Islet precursor cell (in vitro differentiated cells): ENCODE data around the gene SCUBE2.
"Not testable (repeated sequence)": the region's sequence is repeated elsewhere in the genome, so short reads cannot be mapped to it uniquely, and the experiment has no call there.

Source experiments
- DNase-seq: peaks from one replicate; pipeline ENCODE4 v3.0.0-alpha.2; 2018

The SCUBE2 gene

GRCh38 chr11:9039863-9040262 is 51.5 kb downstream of the SCUBE2 start:
- peak; percentile 31 for DNase-seq

DNA sequence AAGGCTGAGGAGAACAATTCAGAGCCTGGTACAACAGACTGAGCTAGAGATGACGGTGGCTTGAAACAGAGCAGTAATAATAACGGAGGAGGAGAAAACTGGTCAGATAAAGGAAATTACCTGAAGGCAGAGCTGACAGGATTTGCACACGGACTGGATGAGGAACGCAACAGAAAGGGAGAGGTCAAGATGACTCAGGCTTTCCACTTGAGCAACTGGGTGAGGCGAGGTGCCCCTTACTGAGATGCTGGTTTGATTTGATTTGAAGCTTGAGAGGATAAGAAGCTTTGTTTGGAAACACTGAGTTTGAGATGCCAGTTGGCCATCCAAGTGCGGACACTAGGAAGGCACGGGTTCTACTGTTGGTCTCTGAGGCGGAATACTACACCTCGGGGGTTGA is 52.2 kb downstream of the SCUBE2 start:
- peak; percentile 24 for DNase-seq

DNA sequence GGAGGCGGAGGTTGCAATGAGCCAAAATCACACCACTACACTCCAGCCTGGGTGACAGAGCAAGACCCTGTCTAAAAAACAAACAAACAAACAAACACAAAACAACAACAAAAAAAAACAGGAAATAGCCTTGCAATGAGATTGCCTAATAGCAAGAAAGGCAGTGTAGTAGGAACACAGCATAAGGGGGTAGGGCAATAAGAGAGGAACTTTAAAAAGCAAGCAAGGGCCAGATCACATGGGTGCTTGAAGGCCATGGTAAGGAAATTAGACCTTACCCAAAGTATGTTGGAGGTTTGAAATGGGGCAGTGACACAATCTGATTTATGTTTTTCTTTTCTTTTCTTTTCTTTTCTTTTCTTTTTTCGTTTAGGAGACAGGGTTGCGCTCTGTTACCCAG is 52.9 kb downstream of the SCUBE2 start:
- DNase-seq, result no peak

DNA sequence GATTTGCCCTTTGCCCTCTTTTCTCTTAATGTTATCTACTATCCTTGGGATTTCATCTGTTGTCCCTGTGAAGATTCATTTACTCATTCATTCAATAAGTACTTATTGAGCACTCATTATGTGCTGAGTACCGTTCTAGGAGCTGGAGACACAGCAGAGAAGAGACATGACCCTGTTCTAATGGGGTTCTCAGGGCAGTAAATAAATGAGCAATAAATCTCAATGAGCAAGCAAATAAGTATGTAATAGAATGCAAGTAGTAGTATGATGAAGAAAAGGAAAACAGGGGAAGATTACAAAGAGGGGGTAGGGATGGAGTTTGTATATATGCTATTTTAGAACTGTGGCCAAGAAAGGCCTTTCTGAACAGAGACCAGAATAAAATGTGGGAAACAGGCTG is 53.4 kb downstream of the SCUBE2 start:
- DNase-seq, result no peak

- peak; percentile 36 for DNase-seq
Measured at GRCh38 chr11:9037046-9037780, 54.2 kb downstream of the SCUBE2 start.

DNA sequence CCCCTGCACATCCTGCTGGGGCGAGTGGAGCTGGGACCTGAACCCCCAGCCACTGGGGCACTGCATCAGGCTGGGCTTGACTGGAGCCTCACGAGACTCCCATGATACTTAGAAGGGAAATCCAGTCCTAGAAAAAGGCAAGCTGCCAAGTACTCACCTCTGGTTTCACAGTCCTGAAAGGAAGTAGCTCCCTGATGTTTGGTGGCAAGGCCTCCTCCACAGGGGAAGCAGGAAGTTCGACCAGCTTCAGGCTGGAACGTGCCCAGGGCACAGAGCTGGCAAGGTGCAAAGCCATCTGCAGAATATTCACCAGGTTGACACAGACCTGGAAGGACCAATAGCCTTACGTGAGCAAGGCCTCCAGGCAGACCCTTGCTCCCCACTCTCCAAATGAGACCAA is 60.8 kb downstream of the SCUBE2 start:
- peak; percentile 23 for DNase-seq

GRCh38 chr11:9029422-9029821 is 62.0 kb downstream of the SCUBE2 start:
- peak; percentile 65 for DNase-seq

- no peak for DNase-seq
Measured at GRCh38 chr11:9028581-9028980, 62.8 kb downstream of the SCUBE2 start.

GRCh38 chr11:9025101-9025850 is 66.1 kb downstream of the SCUBE2 start:
- peak; percentile 17 for DNase-seq

GRCh38 chr11:9022961-9023680 is 68.3 kb downstream of the SCUBE2 start:
- DNase-seq, result no peak

DNA sequence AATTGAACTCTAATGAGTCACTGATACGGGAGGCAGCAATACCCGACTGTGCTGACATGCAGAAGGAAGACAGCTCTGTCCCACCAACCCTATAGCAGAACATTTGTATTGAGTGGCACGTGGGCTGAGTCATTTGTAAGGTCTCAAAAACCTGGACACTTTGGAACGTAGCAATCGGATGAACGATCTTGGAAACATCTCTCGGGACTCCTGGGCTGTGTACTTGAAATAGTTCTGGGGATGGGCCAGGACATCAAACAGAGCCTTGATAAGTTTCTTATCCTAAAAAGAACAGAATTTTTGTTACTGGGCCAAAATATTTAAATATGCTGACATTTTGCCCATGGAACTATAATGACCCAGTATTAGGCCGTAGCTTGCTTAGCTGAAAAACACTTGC is 70.5 kb downstream of the SCUBE2 start:
- DNase-seq, result no peak

DNA sequence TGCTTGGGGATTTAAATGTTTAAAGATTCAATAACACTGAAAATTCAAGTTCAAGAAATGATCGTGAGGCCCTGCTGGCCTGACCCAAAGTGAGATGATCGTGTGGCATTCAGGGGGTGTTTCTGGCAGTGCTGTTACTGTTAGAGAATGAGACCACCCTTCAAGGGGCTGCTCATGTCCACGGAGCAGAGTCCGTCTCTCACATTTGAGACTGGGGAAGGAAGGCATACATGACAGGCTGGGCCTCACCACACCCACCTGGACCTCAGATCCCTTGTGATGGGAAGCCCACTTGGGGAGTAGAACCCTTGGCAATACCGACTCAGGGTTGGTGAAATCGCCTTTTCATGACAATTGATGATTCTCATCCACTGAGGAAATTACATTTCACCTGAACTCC is 71.5 kb downstream of the SCUBE2 start:
- DNase-seq, result no peak

GRCh38 chr11:9017773-9018172 is 73.6 kb downstream of the SCUBE2 start:
- no peak for DNase-seq

DNA sequence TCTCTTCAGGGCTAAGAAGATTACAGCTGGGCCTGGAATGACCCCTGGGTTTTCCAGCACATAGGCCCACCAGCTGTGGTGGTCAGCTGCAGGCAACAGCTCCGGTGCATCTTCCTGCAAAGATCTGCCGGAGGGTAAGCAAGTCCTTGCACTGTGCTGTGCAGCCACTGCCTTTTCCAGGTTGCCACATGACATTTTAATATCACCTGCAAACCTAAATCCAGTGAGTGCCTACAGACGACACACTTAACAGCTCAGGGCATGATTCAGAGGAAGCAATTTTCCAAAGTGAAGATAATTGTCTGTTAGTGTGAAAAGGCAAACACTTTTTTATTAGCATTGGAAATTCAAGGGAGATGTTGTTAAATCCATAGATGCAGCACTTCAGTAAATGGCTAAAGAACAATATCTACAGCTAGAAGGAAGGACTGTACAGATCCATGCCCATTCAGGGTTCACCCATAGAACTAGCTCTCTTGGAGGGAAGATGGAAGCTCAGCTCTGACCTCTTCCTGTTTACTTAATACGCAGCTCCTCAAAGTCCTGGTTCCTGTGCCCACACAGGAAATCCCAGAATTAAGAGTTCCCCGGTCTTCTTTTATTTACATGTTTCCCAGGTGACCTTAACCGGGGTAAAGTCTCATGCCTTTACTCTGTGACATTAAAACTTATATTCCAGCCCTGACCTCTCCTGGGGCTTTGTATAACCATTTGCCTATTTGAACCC is 74.3 kb downstream of the SCUBE2 start:
- DNase-seq, result no peak

DNA sequence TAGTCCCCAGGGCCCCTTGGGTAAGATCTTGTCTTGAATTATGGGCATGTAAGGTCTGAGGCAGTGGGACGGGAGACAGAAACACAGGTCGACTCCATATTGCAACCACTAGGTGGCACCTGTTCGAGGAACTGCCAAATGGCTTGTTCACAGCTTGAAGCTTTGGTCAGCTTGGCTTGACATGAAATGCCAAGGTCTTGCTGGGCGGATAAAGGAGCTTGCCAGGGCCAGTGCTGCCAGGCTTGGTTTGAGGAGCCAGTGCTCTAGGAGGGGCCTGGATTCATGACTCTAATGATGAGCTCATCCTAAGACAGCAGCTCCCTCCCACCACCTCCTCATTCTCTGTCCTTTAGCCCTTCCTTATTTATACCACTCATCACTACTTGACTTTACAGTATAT is 75.7 kb downstream of the SCUBE2 start:
- peak; percentile 87 for DNase-seq

DNA sequence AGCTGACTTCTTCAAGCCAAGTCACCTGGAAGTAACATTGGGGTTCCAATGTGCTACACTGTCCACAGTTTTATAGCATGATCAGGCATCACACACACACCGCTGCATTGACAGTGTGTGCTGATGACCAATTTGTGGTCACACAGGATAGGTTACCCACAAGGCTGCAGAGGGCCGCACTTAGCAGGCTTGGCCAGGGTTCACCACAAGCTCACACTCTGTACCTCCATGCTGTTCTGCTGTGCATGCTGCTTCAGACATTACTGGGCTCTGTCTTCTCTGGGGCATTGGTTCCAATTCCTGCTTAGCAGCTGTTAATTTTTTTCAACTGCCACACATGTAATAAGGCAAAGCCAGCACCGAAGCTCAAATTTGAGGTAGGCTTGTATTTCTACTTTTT is 76.6 kb downstream of the SCUBE2 start:
- DNase-seq, result no peak

GRCh38 chr11:9013373-9013772 is 78.0 kb downstream of the SCUBE2 start:
- DNase-seq, result no peak

GRCh38 chr11:9009538-9009937 is 81.9 kb downstream of the SCUBE2 start:
- not testable (repeated sequence) for DNase-seq

DNA sequence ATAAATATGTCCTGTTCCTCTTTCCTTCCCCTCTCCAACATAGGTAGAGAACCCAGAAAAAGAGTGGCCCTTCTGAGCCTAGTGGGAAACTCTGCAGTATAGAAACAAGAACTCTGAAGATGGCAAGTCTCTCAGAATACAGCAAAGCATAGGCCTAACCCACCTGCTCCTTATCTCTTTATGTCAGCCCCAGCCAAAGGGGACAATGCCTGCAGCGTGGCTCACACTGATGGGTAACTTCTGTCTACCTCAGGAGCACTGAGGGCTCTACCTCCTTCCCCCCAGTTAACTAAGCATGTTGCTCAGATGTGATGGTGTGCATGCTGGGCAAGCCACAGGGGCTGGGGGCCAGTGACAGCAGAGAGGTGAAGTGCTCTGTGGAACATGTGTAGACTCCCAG is 82.7 kb downstream of the SCUBE2 start:
- DNase-seq, result no peak

GRCh38 chr11:9008011-9008550 is 83.3 kb downstream of the SCUBE2 start:
- no peak for DNase-seq

DNA sequence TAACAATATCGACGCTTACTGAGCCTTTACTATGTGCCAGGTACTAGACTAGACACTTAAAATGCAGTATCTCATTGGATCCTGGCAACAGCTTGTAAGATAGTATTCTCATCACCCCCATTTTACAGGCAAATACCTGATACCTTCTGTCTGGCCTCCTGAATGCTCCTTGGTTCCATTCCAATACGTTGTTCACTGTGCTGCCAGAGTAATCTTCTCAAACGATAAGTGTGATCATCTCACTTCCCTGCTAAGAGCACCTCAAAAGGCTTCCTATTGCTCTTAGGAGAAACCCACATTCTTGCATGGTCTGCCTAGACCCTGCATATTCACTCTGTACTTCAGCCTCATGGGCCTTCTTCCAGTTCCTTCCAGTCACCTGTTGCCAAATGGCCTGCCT is 86.3 kb downstream of the SCUBE2 start:
- no peak for DNase-seq

DNA sequence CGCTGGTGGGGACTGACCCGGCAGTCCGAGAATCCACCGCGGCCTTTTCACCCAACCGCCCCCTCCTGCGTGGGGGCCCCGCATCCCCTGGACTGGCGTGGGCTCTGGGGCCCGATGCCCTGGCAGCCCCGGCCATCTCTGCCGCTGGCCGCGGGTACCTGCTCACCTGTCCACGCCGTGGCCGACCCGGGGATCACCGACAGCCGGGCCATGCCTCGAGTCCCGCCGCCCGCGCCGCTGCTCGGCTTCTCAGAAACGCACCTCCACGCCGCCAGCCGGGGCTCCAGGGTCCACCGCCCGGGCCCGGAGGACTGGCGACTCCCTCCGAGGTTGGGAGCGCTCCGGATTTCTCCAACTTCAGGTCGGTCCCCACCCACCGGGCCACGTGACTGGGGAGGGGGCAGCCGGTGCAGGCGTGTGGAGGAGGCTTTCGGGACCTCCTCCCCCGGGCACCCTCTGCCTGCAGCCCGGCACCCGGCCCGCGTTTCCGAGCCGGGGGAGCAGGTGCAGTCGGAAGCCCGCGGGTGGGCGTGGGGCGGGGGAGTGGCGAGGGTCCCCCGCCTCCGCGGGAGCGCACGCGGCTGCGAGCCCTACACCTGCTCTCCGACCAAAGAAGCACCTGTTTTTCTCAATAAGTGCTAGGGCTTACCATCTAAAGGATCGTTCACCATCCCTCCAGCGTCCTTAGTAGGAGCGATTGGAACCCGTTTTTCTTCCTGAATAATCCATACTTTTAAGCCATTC is 87.0 kb downstream of the SCUBE2 start:
- peak; percentile 60 for DNase-seq
